ENCODE data around the gene ANKS1B. TPM values are rescaled to one million over a fixed set of nuclear protein-coding genes. Genes with fewer than 3 reads are reported as not detected.
"Not testable (repeated sequence)": the region's sequence is repeated elsewhere in the genome, so short reads cannot be mapped to it uniquely, and the experiment has no call there.

The ANKS1B gene
- total RNA-seq, 2 experiments from 2014 or later: 0.21 to 0.36 TPM

- ChIA-PET POLR2A (no interaction called here), CTCF (no interaction called here)
Measured at GRCh38 chr12:99049774-99050173, 935.0 kb downstream of the ANKS1B start.

- ChIA-PET CTCF (interaction anchor here (1.1 kb wide), 1 partner anchor 64 kb away, joined by 3 read pairs; no protein-coding TSS in a partner anchor), POLR2A (no interaction called here)
Measured at GRCh38 chr12:99045158-99045557, 939.6 kb downstream of the ANKS1B start.

- ChIA-PET CTCF (interaction anchor here (1.1 kb wide), 1 partner anchor 618 kb away, joined by 3 read pairs; no protein-coding TSS in a partner anchor), POLR2A (no interaction called here)
Measured at GRCh38 chr12:99043319-99043914, 941.3 kb downstream of the ANKS1B start.

- POLR2A ChIA-PET: no interaction called here
- CTCF ChIA-PET: no interaction called here
Measured at GRCh38 chr12:99042226-99042625, 942.5 kb downstream of the ANKS1B start.

- ChIA-PET CTCF (no interaction called here), POLR2A (no interaction called here)
Measured at GRCh38 chr12:99039367-99040120, 945.2 kb downstream of the ANKS1B start.

- ChIA-PET POLR2A (no interaction called here), CTCF (no interaction called here)
Measured at GRCh38 chr12:99036566-99036965, 948.2 kb downstream of the ANKS1B start.

GRCh38 chr12:99035803-99036202 is 948.9 kb downstream of the ANKS1B start:
- POLR2A ChIA-PET: no interaction called here
- CTCF ChIA-PET: no interaction called here

GRCh38 chr12:99034201-99034600 is 950.5 kb downstream of the ANKS1B start:
- CTCF ChIA-PET, POLR2A ChIA-PET: not testable (repeated sequence)

GRCh38 chr12:99029511-99030271 is 955.0 kb downstream of the ANKS1B start:
- ChIA-PET POLR2A (no interaction called here), CTCF (no interaction called here)

- ChIA-PET CTCF (no interaction called here), POLR2A (no interaction called here)
Measured at GRCh38 chr12:99027461-99027860, 957.3 kb downstream of the ANKS1B start.

GRCh38 chr12:99027055-99027393 is 957.7 kb downstream of the ANKS1B start:
- CTCF ChIA-PET: no interaction called here
- POLR2A ChIA-PET: no interaction called here

GRCh38 chr12:99026332-99027054 is 958.2 kb downstream of the ANKS1B start:
- ChIA-PET POLR2A (no interaction called here), CTCF (no interaction called here)

GRCh38 chr12:99024870-99025269 is 959.9 kb downstream of the ANKS1B start:
- CTCF ChIA-PET: no interaction called here
- POLR2A ChIA-PET: no interaction called here

GRCh38 chr12:99024191-99024590 is 960.5 kb downstream of the ANKS1B start:
- ChIA-PET POLR2A (no interaction called here), CTCF (no interaction called here)

- CTCF ChIA-PET: no interaction called here
- POLR2A ChIA-PET: no interaction called here
Measured at GRCh38 chr12:99020871-99021270, 963.9 kb downstream of the ANKS1B start.

GRCh38 chr12:99019798-99020197 is 964.9 kb downstream of the ANKS1B start:
- ChIA-PET CTCF (no interaction called here), POLR2A (no interaction called here)

- POLR2A ChIA-PET: no interaction called here
- CTCF ChIA-PET: no interaction called here
Measured at GRCh38 chr12:99017971-99018370, 966.8 kb downstream of the ANKS1B start.

GRCh38 chr12:99009654-99010296 is 975.0 kb downstream of the ANKS1B start:
- ChIA-PET CTCF (no interaction called here), POLR2A (no interaction called here)

GRCh38 chr12:99005601-99006000 is 979.1 kb downstream of the ANKS1B start:
- ChIA-PET CTCF (no interaction called here), POLR2A (no interaction called here)

- ChIA-PET CTCF (no interaction called here), POLR2A (no interaction called here)
Measured at GRCh38 chr12:99004799-99005466, 979.8 kb downstream of the ANKS1B start.
